HG03432 (cell line): ENCODE data around the gene ELMO3.

Experiments
- ATAC-seq: cut with Tn5 transposase; IDR thresholded peaks from one replicate; pipeline ENCODE4 v1.9.1; 2021; ENCODE audit warnings: mild to moderate bottlenecking, moderate library complexity; ENCODE audit not compliant: unreplicated experiment

ELMO3 gene

DNA sequence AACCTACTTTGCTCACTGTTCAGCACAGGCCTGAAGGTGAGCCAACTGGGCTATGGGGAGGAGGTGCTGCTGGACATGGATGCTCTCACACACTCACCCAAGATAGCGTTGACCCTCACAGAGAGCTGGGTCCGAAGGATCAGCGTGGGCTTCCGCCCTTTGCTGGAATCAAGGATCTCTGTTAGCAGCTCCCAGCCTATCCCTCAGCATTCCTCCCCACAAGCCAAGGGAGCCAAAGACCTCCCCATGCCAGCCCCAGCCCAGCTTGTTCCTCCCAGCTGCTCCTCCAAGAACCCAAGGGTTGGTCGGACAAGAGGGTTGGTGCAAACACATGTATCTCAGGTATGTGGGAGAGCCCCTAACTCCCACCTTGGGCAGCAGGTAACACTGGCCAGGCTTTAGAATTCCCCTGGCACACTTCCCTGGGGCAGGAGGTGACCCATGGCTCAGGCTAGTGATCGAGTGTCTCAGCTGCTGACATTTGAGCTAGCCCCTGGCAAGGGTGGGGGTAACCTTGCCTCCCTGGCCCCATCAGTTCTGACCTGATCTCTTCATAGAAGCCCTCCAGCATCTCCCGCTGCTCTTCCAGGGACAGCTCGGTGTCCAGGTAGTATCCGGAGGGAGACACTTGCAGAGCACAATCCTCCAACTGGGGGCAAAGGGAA lies 40.0 kb downstream of the ELMO3 start:
- no peak for ATAC-seq

DNA sequence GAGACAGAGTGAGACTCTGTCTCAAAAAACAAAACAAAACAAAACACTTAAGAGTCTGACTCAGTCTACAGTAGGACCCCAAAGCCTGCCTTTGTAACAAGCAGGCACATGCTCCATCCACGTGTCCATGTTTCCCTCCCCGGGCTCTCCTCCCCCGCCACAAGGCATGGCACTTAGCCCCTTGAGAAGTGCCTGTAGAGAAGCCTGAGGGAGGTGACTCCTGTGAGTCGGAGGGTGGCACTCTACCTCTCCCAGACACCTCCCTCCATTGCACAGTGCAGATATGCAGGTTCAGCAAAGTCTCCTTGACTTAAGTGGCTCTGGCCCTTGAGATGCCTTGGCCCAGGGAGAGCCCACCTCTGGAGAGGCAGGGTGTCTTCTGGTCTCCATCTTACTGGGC lies 41.6 kb downstream of the ELMO3 start:
- ATAC-seq, result no peak

DNA sequence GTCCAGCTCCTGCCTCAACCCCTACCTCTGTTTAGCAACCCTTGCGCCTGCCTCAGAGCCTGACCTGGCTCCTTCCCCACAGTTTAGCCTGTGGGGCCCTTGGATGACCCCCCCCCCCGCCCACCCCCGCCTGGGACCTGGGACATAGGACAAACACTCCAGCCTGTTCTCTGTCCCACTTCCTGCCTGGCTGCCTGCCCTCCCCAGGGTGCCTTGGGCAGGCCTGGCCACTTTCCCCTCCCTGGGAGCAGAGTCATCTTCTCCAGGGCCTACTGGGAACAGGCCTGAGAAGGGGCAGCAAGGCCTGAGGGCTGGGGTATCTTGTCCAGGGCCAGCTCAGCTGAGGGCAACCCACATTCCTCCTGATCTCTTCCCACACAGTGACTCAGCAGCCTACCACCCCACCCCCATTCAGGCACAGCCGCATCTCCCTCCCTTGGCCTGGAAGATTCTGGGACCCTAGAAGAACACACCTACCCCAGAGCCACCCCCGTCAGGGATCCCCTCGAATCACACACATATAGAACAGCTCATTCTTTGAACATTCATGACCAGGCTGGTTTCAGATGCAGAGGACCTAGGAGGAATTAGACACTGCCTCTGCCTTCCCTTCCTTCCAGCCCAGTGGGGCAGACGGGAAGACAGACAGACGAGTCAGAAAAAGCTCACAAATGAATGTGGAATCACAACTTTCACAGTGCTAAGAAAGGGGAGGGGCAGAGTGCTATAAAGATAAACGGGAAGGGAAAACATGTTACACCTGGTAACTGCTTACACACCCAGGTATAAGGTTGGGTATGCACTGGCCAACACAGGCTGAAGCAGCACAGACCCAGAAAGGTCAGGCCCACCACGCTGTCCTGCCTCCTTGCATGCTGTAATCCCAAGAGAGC lies 42.3 kb downstream of the ELMO3 start:
- no peak for ATAC-seq

DNA sequence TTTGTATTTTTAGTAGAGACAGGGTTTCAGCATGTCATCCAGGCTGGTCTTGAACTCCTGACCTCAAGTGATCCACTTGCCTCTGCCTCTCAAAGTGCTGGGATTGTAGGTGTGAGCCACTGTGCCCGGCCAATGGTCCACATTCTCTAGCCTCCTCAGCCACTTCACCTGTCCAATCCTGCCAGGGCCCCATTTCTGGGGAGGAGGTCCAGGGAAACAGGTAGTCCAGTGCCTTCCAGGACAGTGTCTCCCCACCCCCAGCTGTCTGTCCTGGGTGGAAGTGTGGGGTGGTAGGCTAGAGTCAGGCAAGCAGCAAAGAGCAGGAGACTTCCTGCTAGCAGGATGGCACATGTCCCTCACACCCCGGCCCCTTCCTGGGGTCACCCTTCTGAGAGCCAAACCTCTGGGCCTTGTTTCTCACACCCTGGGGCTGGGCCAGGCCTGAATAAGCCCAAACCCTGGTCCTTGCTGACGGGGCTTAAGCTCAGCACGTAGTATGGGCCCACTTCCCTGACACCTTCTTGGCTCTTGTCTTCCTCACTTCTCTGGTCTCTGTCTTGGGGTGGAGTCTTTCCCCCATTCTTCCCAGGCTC lies 43.3 kb downstream of the ELMO3 start:
- ATAC-seq, result no peak

DNA sequence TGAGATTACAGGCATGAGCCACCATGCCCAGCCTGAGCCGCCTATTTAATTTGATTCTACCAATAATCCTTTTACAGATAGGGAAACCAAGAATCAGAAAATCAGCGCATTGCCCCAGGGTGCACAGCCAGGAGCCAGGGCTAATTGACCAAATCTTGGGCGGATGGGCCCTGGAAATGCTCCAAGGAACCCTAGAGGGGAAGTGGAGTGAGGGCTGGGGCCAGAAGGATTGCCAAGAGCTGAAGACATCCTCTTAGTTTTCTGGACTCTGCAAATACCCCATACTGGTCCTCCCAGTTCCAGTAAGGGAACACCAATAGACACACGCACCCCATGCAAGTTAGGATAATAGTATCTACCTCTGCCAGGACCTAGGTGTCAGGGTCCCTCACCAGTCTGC lies 44.5 kb downstream of the ELMO3 start:
- no peak for ATAC-seq

DNA sequence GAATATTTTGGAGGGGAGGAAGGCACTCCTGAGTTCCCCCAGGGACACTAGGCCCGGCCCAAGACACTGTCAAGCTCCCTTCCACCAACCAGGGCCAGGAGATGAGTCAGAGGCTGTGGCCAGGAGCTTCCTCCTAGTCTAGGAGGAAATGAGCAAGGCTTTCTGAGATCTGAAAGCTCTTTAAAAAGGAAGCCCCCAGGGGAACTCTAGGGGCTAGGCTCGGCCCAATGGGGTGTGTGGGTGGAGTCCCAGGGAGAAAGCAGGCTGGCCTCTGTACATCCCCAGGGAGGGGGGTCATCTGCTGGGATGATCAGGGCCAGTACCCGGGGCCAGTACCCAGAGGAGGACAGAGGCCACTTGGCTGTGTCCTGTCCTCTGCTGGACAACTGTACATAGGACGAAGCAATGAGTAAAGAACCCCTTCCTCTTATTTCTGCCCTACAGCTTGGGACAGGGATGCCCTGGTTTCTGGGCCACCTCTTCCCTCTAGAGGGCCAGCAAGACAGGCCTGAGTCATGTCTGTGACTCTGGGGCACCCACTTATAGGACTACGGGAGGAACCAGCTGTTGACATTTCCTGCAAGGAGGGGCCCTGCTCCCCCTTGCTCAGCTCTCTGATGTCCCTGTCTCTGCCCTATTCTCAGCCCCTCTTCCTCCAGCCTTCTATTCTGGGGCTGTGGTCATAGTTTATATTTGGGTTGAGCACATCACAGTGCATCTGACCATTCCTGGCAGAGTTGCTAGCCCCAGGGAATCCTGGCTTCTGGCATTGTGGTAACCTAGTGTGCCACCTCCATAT lies 45.7 kb downstream of the ELMO3 start:
- ATAC-seq, result peak; percentile 51

DNA sequence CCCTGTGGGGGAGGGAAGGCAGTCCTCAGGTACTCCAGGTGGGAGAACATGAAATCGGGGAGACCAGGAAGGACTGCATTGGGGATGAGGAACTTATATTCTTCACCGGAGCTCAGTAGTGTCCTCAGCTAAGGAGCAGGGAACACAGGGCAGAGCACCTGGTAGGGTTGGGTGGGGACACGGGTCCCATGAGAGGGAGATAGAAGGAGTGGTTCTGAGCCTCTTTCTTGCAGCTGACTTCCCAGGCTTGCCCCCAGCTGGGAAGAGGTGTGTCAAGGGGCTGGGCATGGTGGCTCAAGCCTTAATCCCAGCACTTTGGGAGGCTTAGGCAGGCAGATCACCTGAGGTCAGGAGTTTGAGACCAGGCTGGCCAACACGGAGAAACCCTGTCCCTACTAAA lies 46.3 kb downstream of the ELMO3 start:
- no peak for ATAC-seq

DNA sequence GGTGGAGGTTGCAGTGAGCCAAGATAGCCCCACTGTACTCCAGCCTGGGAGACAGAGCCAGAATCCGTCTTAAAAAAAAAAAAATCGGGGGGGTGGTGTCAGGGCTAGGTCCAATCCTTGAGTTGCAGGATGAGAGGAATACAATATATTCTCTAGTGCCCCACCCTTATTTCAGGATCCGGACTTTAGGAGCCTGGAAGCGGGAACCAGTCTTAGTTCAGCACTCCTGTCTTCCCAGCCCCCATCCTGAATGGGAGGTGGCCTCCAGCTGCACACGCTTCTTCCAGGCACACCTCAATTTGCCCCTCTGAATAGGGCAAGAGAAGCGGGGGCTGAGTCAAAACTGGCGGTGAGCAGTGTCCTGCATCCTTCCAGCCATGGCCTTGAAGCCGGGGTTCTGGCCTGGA lies 46.7 kb downstream of the ELMO3 start:
- no peak for ATAC-seq

DNA sequence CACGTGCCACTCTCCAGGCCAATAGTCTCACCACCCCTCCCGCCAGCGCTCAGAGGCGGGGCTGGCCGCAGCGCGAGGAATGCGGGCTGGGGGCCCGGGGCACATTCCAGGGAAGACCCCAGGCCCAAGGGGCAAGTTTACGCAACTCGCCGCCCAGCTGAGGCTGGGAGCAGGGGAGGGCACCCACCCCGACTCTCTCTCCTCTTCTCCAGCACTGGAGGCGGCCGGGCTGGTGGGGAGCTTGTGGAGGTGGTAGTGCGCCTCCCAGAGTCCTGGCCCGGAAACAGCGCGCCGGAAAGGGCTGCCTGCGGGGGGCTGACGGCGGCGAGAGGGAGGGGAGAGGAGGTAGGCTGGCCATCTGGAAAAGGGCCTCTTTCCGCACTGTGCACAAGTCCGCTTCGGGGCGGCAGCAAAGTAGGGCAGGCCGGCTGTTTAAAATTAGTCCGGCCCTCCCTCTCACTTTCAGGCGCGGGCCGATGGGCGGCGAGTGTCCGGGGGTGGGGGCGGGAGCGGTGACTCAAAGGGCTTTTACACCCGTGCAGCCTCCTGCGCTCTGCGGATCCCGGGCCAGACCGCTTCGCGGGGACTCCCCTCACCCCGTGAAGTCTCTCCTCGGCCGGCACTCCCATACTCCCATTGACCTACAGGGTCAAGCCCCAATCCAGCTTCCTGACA lies 47.3 kb downstream of the ELMO3 start:
- peak; percentile 33 for ATAC-seq

DNA sequence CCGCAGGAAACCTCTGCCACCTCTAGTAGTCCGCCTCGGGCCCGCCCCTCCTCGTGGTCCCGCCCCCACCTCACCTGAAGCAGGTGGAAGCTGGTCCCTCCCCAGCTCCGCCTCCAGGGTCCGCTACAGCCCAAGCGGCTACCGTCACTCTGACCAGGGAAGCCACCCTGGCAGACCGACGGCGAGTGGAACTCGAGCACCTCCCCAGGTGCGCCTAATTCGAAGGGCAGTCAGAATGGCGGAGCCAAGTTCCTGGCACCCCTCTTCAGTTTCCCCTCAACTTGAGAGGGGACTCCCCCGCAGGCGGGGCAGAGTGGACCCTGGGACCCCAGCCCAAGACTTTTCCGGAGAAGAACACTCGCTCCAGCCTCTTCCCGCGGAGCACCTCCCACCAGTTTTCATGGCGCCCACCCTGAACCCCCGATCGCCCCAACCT lies 47.8 kb downstream of the ELMO3 start:
- peak; percentile 17 for ATAC-seq

DNA sequence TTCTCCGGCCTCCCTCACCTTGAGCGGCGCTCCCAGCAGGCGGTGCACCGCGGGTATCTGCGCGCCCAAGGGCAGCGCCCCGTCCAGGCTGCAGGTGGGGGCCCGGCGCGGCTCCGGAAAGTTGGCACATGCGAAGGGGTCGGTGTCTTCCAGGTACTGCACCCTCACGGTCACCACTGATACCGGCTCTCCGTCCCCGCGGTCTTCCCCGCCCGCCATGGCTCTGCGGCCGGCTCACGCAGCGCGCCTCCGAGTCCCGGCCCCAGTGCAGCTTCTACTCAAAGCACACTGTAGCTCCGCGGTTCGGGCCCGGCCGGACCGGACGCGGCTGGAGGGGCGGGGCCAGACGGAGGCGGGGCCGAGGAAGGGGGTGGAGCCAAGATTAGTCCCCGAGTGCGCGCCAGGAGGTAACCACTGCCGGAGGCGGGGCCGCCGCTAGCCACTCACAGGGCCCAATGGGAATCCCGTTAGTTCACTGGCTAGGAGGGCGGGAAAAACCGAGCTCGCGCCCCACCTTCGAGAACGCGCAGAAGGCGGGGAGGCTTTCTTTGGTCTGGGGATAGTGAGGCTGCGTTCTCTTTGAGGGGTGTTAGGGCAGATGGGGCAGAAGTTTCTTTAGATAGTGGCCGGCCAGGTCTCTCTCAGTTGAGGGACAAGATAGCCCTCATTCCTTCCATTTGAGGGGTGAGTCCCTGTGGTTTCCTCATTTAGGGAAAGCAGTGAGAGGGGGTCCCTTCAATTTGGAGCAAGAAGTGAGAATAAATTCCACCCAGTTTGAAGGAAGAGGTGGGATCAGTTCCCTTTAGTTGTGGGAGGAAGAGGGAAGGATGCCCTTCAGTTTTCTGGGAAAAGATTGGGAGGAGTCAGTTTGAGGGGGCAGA lies 48.5 kb downstream of the ELMO3 start, which contains the start of gene FHOD1:
FHOD1 (minus strand) TSS at position 290 of the 881 bp plus-strand sequence; CDS start at position 219, 71 bp downstream.
- ATAC-seq, result peak; percentile 53

DNA sequence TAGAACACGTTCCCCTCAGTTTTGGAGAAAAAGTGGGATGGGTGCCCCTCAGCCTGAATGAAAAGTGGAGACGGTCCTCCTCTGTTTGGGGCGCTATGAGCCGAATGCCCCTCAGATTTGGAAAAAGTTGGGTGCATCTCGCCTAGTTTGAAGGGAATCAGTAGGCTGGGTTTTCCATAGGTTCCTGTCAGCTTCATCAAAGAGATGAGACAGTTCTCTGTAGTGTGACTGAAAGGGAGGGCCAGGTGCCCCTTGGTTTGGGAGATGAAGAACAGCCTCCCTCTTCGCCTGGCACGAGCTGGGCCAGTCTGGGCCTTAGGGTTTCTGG lies 49.1 kb downstream of the ELMO3 start:
- no peak for ATAC-seq

DNA sequence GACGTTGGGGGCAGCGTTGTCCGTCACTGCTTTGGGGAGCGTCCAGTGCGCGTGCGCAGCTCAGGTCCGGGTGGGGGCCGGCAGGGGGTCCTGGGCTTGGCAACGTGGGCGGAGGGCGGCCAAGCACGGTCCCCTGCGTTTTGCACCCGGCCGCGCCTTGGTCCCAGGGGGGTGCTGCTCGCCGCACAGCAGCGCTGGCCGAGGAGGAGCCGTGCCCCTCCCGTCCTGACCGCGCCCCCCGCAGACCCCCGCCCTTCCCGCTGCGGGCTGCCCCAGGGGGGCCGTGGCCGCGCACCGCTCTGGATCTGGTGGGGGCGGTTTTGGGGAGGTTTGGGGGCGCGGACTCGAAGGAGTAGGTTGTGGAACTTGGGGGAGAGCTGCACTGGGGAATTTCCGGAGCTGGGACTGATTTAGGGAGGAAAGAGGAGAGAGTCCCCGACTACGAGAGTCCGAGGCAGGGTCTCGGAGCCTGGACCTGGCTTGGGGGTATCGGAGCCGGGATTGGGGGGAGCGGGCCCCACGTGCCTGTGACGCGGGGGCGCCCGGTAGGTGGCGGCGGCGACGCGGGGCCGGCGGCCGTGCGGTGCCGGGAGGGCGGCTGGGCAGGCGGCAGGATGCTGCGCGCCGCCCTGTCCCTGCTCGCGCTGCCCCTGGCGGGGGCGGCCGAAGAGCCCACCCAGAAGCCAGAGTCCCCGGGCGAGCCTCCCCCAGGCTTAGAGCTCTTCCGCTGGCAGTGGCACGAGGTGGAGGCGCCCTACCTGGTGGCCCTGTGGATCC lies 49.7 kb downstream of the ELMO3 start, which contains the start of gene SLC9A5:
SLC9A5 (plus strand) TSS at position 579 of the 777 bp plus-strand sequence; CDS start at position 615, 36 bp downstream.
- ATAC-seq, result no peak

DNA sequence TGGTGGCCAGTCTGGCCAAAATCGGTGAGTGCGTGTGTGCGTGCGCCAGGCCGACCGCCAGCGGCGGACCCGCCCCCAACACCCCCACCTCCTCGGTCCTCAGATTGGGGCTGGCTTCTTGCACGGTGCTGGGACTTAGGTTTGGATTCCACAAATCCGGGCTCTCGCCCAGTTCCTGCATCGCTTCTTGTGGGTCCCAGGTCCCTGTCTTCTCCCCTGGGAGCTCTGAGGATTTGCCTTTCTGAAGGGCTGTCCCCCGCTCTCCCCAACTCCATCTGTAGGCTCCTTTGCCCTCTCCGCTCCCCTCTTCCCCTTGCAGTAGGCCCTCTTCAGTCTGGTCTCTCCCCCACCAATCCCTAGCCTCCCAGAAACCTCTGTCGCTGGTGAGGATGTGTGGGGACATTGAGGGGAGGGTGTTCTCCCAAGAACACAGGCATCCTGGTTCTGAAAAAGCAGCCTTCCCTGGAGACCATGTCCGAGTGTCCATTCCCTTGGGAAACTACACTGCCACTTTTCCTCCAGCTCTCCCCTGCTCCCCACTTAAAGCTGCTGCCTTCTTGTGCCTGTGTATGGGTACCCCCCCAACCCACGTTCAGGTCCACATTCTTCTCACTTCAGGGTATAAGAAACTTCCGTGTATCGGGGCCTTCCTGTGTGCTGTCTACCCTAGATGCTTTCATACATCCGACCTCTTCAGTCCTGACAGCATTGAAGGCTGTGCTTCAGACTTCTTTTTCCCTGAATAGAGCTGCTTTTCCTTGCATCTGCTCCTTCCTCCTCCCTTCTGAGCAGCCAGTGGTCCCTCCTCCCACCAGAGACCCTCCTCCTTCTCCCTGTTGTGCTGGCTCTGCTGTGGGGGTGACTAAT lies 50.5 kb downstream of the ELMO3 start:
- no peak for ATAC-seq

DNA sequence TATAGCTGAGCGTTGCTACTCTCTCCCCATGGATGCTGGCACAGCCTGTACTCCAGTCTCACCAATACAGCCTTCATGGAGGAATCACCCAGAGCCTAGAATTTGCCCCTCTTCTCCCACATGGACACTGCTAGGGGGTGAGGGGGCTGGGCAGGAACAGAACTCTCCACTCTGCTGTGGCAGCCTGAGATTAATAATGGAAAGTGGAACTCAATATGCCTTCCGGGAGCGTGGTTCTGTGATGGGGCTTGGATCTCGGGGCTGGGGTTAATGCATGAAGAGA lies 51.1 kb downstream of the ELMO3 start:
- ATAC-seq, result no peak

DNA sequence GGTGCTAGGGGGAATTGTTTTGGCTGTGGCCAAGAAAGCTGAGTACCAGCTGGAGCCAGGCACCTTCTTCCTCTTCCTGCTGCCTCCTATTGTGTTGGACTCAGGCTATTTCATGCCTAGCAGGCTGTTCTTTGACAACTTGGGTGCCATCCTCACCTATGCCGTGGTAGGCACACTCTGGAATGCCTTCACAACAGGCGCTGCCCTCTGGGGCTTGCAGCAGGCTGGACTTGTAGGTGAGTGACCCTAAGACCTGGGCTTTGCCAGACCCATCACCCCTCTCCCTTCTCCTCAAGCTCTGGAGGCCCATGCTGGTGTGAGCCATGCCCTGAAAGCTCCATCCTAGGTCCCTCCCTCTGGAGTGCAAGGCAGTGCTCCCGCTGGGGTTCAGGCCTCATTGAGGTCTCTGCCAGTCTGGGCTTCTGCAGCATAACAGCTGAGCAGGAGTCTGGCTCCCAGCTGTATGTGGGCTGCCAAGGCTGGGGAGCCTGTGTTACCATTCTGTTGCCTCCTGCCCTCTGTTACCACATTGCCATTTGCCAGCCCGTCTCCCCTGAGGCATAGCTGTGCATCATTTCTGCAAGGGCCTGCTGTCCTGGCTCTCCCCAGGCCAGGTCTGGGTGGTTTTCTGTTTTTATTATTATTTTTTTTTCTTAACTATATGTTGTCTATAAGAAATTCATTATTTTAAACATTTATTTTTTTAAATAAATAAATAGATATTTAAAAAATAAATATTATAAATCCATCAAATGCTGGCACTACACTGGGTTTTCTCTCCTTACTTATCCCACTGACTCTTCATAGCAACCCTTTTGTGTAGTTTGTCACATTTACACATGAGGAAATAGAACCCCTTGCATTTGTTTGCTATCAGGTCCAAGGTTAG lies 53.9 kb downstream of the ELMO3 start:
- no peak for ATAC-seq
